IMR-90 (cell line): ENCODE measurements around the gene POFUT1. TPM values are rescaled to one million over a fixed set of nuclear protein-coding genes. Genes with fewer than 3 reads are reported as not detected.

Experiments
- ATAC-seq: fragments of 200-7000 bp; cut with Tn5 transposase; 2 replicates; pipeline ENCODE4 v1.9.1; 2020; ENCODE audit warnings: low read depth, mild to moderate bottlenecking, moderate library complexity
- BruUV-seq: library from RNA; stranded (reverse); fragments of 400-500 nt; replicated peaks from 2 replicates; lab custom pipeline; 2021; lab: Mats Ljungman, UMichigan
- CTCF ChIA-PET: fragments of 300-600 bp; formaldehyde crosslinking; extraction: SDS; loops from one replicate; lab custom pipeline; 2021; ENCODE audit warnings: antibody characterized with exemption; lab: Yijun Ruan, JAX
- POLR2A ChIA-PET: fragments of 300-600 bp; sonication (Branson Sonifier 250); formaldehyde crosslinking; loops from one replicate; lab custom pipeline; 2022; ENCODE audit warnings: antibody characterized with exemption; ENCODE audit not compliant: unreplicated experiment; lab: Charles Lee
- DNase-seq: peaks from one replicate; pipeline ENCODE4 v3.0.0; 2013
- H2AFZ ChIP-seq: replicated peaks from 2 replicates; pipeline ENCODE3; 2013; ENCODE audit warnings: low read length, mild to moderate bottlenecking; ENCODE audit not compliant: poor library complexity
- H2AK5ac ChIP-seq: 2 replicates; pipeline ENCODE4 v1.6.1; 2013; ENCODE audit warnings: low read depth, low read length, inconsistent platforms
- H2AK9ac ChIP-seq: replicated peaks from 2 replicates; pipeline ENCODE3; 2013; ENCODE audit warnings: mild to moderate bottlenecking, low read depth, low read length, moderate library complexity; ENCODE audit not compliant: poor library complexity
- H2BK120ac ChIP-seq: 2 replicates; pipeline ENCODE4 v1.6.1; 2013; ENCODE audit warnings: low read depth, low read length, inconsistent platforms
- H2BK15ac ChIP-seq: 3 replicates; pipeline ENCODE4 v1.6.1; 2013; ENCODE audit warnings: low read depth, low read length, inconsistent platforms
- H2BK20ac ChIP-seq: 2 replicates; pipeline ENCODE4 v1.6.1; 2013; ENCODE audit warnings: low read depth, mild to moderate bottlenecking, inconsistent platforms, low read length, moderate library complexity
- H2BK5ac ChIP-seq: 2 replicates; pipeline ENCODE4 v1.6.1; 2013; ENCODE audit warnings: mild to moderate bottlenecking, low read depth, low read length, inconsistent platforms; ENCODE audit not compliant: poor library complexity, severe bottlenecking
- H3K14ac ChIP-seq: replicated peaks from 2 replicates; pipeline ENCODE4 v1.6.1; 2013; ENCODE audit warnings: low read depth, low read length, inconsistent platforms
- H3K18ac ChIP-seq: 2 replicates; pipeline ENCODE4 v1.6.1; 2013; ENCODE audit warnings: low read depth, low read length, control low read depth
- H3K23ac ChIP-seq: 2 replicates; pipeline ENCODE4 v1.6.1; 2013; ENCODE audit warnings: low read depth, low read length, inconsistent platforms
- H3K27ac ChIP-seq: 2 replicates; pipeline ENCODE4 v1.5.1; 2013; ENCODE audit warnings: mild to moderate bottlenecking, control low read depth, low read length; ENCODE audit not compliant: insufficient read depth
- H3K27me3 ChIP-seq: 2 replicates; pipeline ENCODE4 v1.6.1; 2013; ENCODE audit warnings: low read length; ENCODE audit not compliant: control insufficient read depth, insufficient read depth
- H3K36me3 ChIP-seq: 2 replicates; pipeline ENCODE4 v1.6.1; 2013; ENCODE audit warnings: low read length, mixed read lengths; ENCODE audit not compliant: control insufficient read depth, insufficient read depth
- H3K4ac ChIP-seq: 2 replicates; pipeline ENCODE4 v1.6.1; 2013; ENCODE audit warnings: low read depth, low read length, inconsistent platforms
- H3K4me1 ChIP-seq: 2 replicates; pipeline ENCODE4 v1.6.1; 2013; ENCODE audit warnings: low read length, mixed read lengths; ENCODE audit not compliant: control insufficient read depth, insufficient read depth
- H3K4me2 ChIP-seq: 2 replicates; pipeline ENCODE4 v1.6.1; 2013; ENCODE audit warnings: low read depth, mild to moderate bottlenecking, control low read depth, low read length, moderate library complexity
- H3K4me3 ChIP-seq: 2 replicates; pipeline ENCODE4 v1.5.1; 2013; ENCODE audit warnings: low read depth, mild to moderate bottlenecking, control low read depth, low read length, moderate library complexity; ENCODE audit not compliant: insufficient read depth
- H3K56ac ChIP-seq: 2 replicates; pipeline ENCODE4 v1.6.1; 2013; ENCODE audit warnings: low read length, inconsistent platforms; ENCODE audit not compliant: insufficient read depth; ENCODE audit errors: extremely low read depth
- H3K79me1 ChIP-seq, 2 experiments: 2 replicates each; pipeline ENCODE4 v1.6.1; 2013; ENCODE audit warnings: low read length in 2 of 2, inconsistent platforms in 1 of 2, low read depth in 1 of 2
- H3K9ac ChIP-seq: 2 replicates; pipeline ENCODE4 v1.6.1; 2013; ENCODE audit warnings: low read depth, low read length, control low read depth
- H3K9me1 ChIP-seq: 2 replicates; pipeline ENCODE4 v1.6.1; 2013; ENCODE audit warnings: low read length, inconsistent platforms; ENCODE audit not compliant: insufficient read depth
- H3K9me3 ChIP-seq: 2 replicates; pipeline ENCODE4 v1.6.1; 2013; ENCODE audit warnings: low read length; ENCODE audit not compliant: control insufficient read depth, insufficient read depth
- H4K20me1 ChIP-seq: 2 replicates; pipeline ENCODE4 v1.6.1; 2013; ENCODE audit warnings: low read length, inconsistent platforms; ENCODE audit not compliant: insufficient read depth
- H4K5ac ChIP-seq: 2 replicates; pipeline ENCODE4 v1.6.1; 2013; ENCODE audit warnings: mild to moderate bottlenecking, low read depth, low read length, control low read depth
- H4K8ac ChIP-seq, 2 experiments: 2 replicates each; pipeline ENCODE4 v1.6.1; 2013; ENCODE audit warnings: low read depth in 2 of 2, low read length in 2 of 2, control low read depth in 1 of 2, inconsistent platforms in 1 of 2
- H4K91ac ChIP-seq: 2 replicates; pipeline ENCODE4 v1.6.1; 2013; ENCODE audit warnings: low read depth, low read length, inconsistent platforms; ENCODE audit not compliant: insufficient read depth
- CHD1 ChIP-seq: IDR thresholded peaks from 2 replicates; pipeline ENCODE4 v1.6.1; 2012; ENCODE audit warnings: low read depth, low read length, improper control_type of control experiment
- MAFK ChIP-seq: IDR thresholded peaks from 2 replicates; pipeline ENCODE4 v1.6.1; 2012; ENCODE audit warnings: low read depth, low read length, improper control_type of control experiment
- MAZ ChIP-seq: IDR thresholded peaks from 2 replicates; pipeline ENCODE4 v1.6.1; 2012; ENCODE audit warnings: low read depth, mild to moderate bottlenecking, low read length, improper control_type of control experiment, moderate library complexity, borderline replicate concordance
- POLR2A ChIP-seq: IDR thresholded peaks from 2 replicates; pipeline ENCODE4 v1.6.1; 2012; ENCODE audit warnings: mild to moderate bottlenecking, low read depth, low read length
- RAD21 ChIP-seq: IDR thresholded peaks from 2 replicates; pipeline ENCODE4 v1.6.1; 2012; ENCODE audit warnings: low read length, improper control_type of control experiment
- USF2 ChIP-seq: fragments of 150-350 bp; IDR thresholded peaks from 2 replicates; pipeline ENCODE4 v1.6.1; 2017; ENCODE audit warnings: mild to moderate bottlenecking, antibody characterized with exemption, low read length, low read depth
- WGBS, 2 experiments: methylation state at CpG; one replicate each; pipeline versions ENCODE4 v1.1.5 to v1.1.7; 2013; ENCODE audit warnings: missing lambda C conversion rate in 2 of 2; ENCODE audit not compliant: insufficient read length in 1 of 2; ENCODE audit errors: extremely low coverage in 2 of 2; 5-methylcytosine and 5-hydroxymethylcytosine counted together
- dilution Hi-C: fragments of 300-500 bp; cut with HindIII; formaldehyde crosslinking; loops from one replicate; pipeline ENCODE4 v1.14.3; 2018; ENCODE audit warnings: low sequenced_read_pairs; ENCODE audit not compliant: unreplicated experiment
- in situ Hi-C: fragments of 300-500 bp; cut with MboI; formaldehyde crosslinking; loops from 3 replicates; pipeline ENCODE4 v1.14.3; 2019; ENCODE audit warnings: low sequenced_read_pairs, inconsistent platforms, mixed read lengths
- intact Hi-C: fragments of 100-400 bp; cut with micrococcal nuclease; formaldehyde crosslinking; loops from 2 replicates; pipeline ENCODE4 v1.10.0; 2022
- polyA plus RNA-seq, 3 experiments: library from polyadenylated mRNA; depleted of rRNA; stranded (reverse); fragments of >200 nt; gene quantifications; 2 replicates each; pipeline ENCODE4 v1.2.3, GENCODE V29; 2012; ENCODE audit warnings: low replicate concordance in 1 of 3
- total RNA-seq: library from RNA; depleted of rRNA; stranded (reverse); fragments of >200 nt; gene quantifications from 2 replicates; pipeline ENCODE4 v1.2.3, GENCODE V29; 2012
- TF ChIP-seq, protein P1 (sequence below): fragments of 150-350 bp; IDR thresholded peaks from 2 replicates; pipeline ENCODE4 v1.6.1; 2016; ENCODE audit warnings: low read depth, mild to moderate bottlenecking, low read length, moderate library complexity, borderline replicate concordance

POFUT1 gene
- total and polyA plus RNA-seq, 2 of the 4 experiments (the other 2 are of a cell fraction) = 25.5 to 41.1 TPM

DNA sequence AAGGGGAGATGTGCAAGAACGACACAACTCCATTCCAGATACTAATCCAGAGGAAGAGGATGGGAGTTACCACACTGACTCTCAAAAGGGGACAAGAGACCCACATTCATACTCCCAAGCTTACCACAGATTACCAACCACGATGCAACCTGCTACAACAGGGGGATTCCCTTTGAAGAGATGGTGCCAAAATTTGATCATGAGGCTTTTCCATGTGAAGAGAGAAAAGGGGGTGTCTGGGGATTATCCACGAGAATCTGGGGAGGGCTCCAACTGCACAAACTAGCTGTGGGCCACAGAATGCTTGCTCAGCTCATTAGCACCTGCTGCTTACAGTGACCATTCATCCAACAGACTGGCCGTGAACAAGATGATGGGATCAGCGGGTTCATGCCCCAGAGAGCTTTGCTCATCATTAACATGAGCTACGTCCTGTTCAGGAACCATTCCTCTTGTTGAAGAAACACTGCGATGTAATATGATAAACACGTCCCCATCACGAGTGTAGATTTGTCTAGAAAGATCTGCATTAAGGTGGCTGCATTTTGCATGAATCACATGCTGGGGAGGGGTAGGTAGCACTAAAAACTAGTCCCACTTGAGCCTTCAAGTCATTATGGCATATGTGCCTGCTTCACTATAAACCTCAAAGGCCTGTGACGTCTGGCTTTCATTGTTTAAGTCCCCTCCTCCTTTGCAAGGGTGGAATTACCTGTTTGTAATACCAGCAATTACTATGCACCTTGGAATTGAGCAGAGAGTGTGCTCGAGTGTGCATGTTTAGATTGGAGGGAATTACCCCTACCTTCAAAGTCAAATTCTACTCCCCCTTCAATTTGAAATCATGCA lies 4.1 kb upstream of the POFUT1 start:
- ChIA-PET POLR2A (no interaction called here), CTCF (no interaction called here)
- DNase-seq (no peak), ATAC-seq (no peak)
- Histone ChIP-seq H3K27me3 (no peaks in the 10 kb centered on the region), H4K5ac (no peak overlapping the region), H4K20me1 (peaks cover 54% of the 10 kb centered on the region), H3K27ac (no peak overlapping the region), H2BK5ac (no peak overlapping the region), H2BK20ac (no peak overlapping the region), H3K36me3 (peaks cover 28% of the 10 kb centered on the region), H3K56ac (no peak overlapping the region), H3K4ac (no peak overlapping the region), H2AK9ac (no peak overlapping the region), H2AFZ (no peak overlapping the region), H3K9me3 (no peaks in the 10 kb centered on the region), H2BK15ac (no peak overlapping the region), H4K8ac (no peak overlapping the region), H3K14ac (no peak overlapping the region), H3K4me1 (peaks cover 18% of the 10 kb centered on the region), H2AK5ac (no peak overlapping the region), H3K4me3 (no peak overlapping the region), H3K9me1 (peaks cover 32% of the 10 kb centered on the region), H3K4me2 (no peak overlapping the region), H3K23ac (no peak overlapping the region), H2BK120ac (no peak overlapping the region), H3K18ac (no peak overlapping the region), H4K91ac (no peak overlapping the region), H3K9ac (no peak overlapping the region), H3K79me1 (peaks cover 65 to 92% of the 10 kb centered on the region in 2 experiments)
- in situ Hi-C loops = no loop called here
- dilution Hi-C loops = no loop called here
- intact Hi-C loops = no loop called here
- no peak for TF ChIP-seq MAZ
- no peak for TF ChIP-seq MAFK
- no peak for TF ChIP-seq USF2
- no peak for TF ChIP-seq RAD21
- TF ChIP-seq CHD1 = no peak
- TF ChIP-seq, protein P1, sequence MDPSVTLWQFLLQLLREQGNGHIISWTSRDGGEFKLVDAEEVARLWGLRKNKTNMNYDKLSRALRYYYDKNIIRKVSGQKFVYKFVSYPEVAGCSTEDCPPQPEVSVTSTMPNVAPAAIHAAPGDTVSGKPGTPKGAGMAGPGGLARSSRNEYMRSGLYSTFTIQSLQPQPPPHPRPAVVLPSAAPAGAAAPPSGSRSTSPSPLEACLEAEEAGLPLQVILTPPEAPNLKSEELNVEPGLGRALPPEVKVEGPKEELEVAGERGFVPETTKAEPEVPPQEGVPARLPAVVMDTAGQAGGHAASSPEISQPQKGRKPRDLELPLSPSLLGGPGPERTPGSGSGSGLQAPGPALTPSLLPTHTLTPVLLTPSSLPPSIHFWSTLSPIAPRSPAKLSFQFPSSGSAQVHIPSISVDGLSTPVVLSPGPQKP = no peak
- TF ChIP-seq POLR2A = no peak
- WGBS, 2 experiments = 60% methylated on average over 1 of the region's 11 CpGs; no CpG with 5 or more reads in 1 of the 2 experiments
- no TSS peak for BruUV-seq
